WTC11 (cell line): ENCODE data around the gene EIF1B.

Source experiments
- CREB1 ChIP-seq: sonication (generic); formaldehyde crosslinking; IDR thresholded peaks from 2 replicates; pipeline ENCODE4 v1.8.0; 2023; ENCODE audit warnings: mild to moderate bottlenecking, missing genetic modification reagents
- TF ChIP-seq, protein P1 (sequence below): fragments of 200-600 bp; IDR thresholded peaks from 2 replicates; pipeline ENCODE4 v1.8.0; 2022; ENCODE audit warnings: antibody characterized with exemption

GRCh38 chr3:40312661-40313226 is 3.2 kb downstream of the EIF1B start:
- no peak for TF ChIP-seq CREB1 (CRISPR knock-in tag)
- TF ChIP-seq, protein P1, sequence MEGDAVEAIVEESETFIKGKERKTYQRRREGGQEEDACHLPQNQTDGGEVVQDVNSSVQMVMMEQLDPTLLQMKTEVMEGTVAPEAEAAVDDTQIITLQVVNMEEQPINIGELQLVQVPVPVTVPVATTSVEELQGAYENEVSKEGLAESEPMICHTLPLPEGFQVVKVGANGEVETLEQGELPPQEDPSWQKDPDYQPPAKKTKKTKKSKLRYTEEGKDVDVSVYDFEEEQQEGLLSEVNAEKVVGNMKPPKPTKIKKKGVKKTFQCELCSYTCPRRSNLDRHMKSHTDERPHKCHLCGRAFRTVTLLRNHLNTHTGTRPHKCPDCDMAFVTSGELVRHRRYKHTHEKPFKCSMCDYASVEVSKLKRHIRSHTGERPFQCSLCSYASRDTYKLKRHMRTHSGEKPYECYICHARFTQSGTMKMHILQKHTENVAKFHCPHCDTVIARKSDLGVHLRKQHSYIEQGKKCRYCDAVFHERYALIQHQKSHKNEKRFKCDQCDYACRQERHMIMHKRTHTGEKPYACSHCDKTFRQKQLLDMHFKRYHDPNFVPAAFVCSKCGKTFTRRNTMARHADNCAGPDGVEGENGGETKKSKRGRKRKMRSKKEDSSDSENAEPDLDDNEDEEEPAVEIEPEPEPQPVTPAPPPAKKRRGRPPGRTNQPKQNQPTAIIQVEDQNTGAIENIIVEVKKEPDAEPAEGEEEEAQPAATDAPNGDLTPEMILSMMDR, result no peak
